ENCODE data around the gene G3BP1. TPM values are rescaled to one million over a fixed set of nuclear protein-coding genes. Genes with fewer than 3 reads are reported as not detected.

The G3BP1 gene
- total RNA-seq, 1 donor from 2014 or later: 127 TPM

GRCh38 chr5:151733358-151734063 lies 38.2 kb upstream of the G3BP1 start:
- H3K4me3 Mint-ChIP-seq (ENCODE audit: unreplicated experiment): no peak overlapping the region
- peaks cover 3% of the 10 kb centered on the region for H3K9me3 Mint-ChIP-seq (ENCODE audit: unreplicated experiment)
- no peak overlapping the region for H3K27ac Mint-ChIP-seq (ENCODE audit: unreplicated experiment)
- H3K27me3 Mint-ChIP-seq (ENCODE audit: unreplicated experiment): no peaks in the 10 kb centered on the region
- no peak for TF ChIP-seq CTCF (IDR thresholded peaks at IDR 0.05; ENCODE audit: partially characterized antibody, unreplicated experiment)
- no peak for DNase-seq
- no peaks in the 10 kb centered on the region for H3K36me3 Mint-ChIP-seq (ENCODE audit: unreplicated experiment)
- H3K4me1 Mint-ChIP-seq (ENCODE audit: low read depth, unreplicated experiment): no peaks in the 10 kb centered on the region

- Mint-ChIP-seq H3K27ac (ENCODE audit: unreplicated experiment) (no peak overlapping the region), H3K27me3 (ENCODE audit: unreplicated experiment) (no peaks in the 10 kb centered on the region), H3K4me3 (ENCODE audit: unreplicated experiment) (no peak overlapping the region), H3K9me3 (ENCODE audit: unreplicated experiment) (peaks cover 3% of the 10 kb centered on the region), H3K36me3 (ENCODE audit: unreplicated experiment) (no peaks in the 10 kb centered on the region), H3K4me1 (ENCODE audit: low read depth, unreplicated experiment) (no peaks in the 10 kb centered on the region)
- no peak for TF ChIP-seq CTCF (IDR thresholded peaks at IDR 0.05; ENCODE audit: partially characterized antibody, unreplicated experiment)
- DNase-seq: no peak
These were observed 37.7 kb upstream of the G3BP1 start for GRCh38 chr5:151734064-151734408.

- Mint-ChIP-seq H3K27ac (ENCODE audit: unreplicated experiment) (no peak overlapping the region), H3K4me3 (ENCODE audit: unreplicated experiment) (no peak overlapping the region), H3K9me3 (ENCODE audit: unreplicated experiment) (peaks cover 2% of the 10 kb centered on the region), H3K36me3 (ENCODE audit: unreplicated experiment) (no peaks in the 10 kb centered on the region), H3K27me3 (ENCODE audit: unreplicated experiment) (no peaks in the 10 kb centered on the region), H3K4me1 (ENCODE audit: low read depth, unreplicated experiment) (peaks cover 4% of the 10 kb centered on the region)
- no peak for DNase-seq
- TF ChIP-seq CTCF (IDR thresholded peaks at IDR 0.05; ENCODE audit: partially characterized antibody, unreplicated experiment): no peak
These were observed 36.1 kb upstream of the G3BP1 start for GRCh38 chr5:151735646-151736045.

DNA sequence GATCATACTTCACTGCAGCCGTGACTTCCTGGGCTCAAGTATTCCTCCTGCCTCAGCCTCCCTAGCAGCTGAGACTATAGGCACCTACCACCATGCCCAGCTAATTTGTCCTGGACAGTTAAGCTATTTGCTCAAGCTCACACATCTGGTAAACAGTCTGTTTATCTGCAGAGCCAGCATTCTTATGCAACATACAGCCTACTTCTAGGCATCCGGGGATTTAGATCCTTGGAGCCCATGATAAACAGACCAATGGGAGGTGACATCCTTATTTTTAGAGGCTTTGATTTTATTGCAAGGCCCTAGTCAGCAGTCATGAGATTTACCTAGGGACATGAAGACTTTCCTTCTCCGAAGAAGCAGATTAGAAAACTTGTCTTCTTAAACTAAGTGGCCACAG lies 34.3 kb upstream of the G3BP1 start:
- DNase-seq: no peak
- Mint-ChIP-seq H3K4me3 (ENCODE audit: unreplicated experiment) (no peak overlapping the region), H3K27ac (ENCODE audit: unreplicated experiment) (no peak overlapping the region), H3K4me1 (ENCODE audit: low read depth, unreplicated experiment) (peaks cover 7% of the 10 kb centered on the region), H3K27me3 (ENCODE audit: unreplicated experiment) (no peaks in the 10 kb centered on the region), H3K9me3 (ENCODE audit: unreplicated experiment) (no peaks in the 10 kb centered on the region), H3K36me3 (ENCODE audit: unreplicated experiment) (no peaks in the 10 kb centered on the region)
- no peak for TF ChIP-seq CTCF (IDR thresholded peaks at IDR 0.05; ENCODE audit: partially characterized antibody, unreplicated experiment)

DNA sequence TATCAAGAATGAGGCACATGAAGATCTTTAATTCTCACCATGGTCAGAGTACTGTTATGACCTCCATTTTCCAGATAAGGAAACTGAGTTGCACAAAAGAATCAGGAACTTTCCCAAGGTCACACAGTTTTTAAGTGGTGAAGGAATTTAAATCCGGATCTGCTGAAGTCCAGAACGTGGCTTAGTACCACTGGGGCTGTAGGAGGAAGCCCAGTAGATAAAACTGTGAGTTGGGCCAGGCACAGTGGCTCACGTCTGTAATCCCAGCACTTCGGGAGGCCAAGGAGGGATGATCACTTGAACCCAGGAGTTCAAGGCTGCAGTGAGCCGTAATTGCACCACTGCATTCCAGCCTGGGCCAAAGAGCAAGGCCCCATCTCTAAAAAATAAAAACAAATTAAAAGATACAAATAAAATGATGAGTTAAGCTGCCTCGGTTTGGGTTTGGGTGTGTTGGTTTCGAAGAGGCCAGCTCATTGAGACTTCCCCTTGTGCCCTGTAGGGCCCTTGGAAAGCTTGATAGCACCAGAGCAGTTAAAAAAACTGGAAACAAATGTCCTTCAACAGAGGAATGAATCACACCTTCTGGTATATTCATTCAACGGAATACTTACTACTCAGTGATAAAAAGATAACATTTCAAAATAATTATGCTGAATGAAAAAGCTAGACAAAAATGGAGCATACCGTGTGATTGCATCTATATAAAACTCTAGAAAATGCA lies 33.5 kb upstream of the G3BP1 start:
- H3K36me3 Mint-ChIP-seq (ENCODE audit: unreplicated experiment): no peaks in the 10 kb centered on the region
- H3K9me3 Mint-ChIP-seq (ENCODE audit: unreplicated experiment): no peaks in the 10 kb centered on the region
- no peak for TF ChIP-seq CTCF (IDR thresholded peaks at IDR 0.05; ENCODE audit: partially characterized antibody, unreplicated experiment)
- H3K4me3 Mint-ChIP-seq (ENCODE audit: unreplicated experiment): no peak overlapping the region
- DNase-seq: no peak
- no peak overlapping the region for H3K27ac Mint-ChIP-seq (ENCODE audit: unreplicated experiment)
- H3K27me3 Mint-ChIP-seq (ENCODE audit: unreplicated experiment): no peaks in the 10 kb centered on the region
- H3K4me1 Mint-ChIP-seq (ENCODE audit: low read depth, unreplicated experiment): peaks cover 7% of the 10 kb centered on the region
